ENCODE results near the gene UQCC3.

DNA sequence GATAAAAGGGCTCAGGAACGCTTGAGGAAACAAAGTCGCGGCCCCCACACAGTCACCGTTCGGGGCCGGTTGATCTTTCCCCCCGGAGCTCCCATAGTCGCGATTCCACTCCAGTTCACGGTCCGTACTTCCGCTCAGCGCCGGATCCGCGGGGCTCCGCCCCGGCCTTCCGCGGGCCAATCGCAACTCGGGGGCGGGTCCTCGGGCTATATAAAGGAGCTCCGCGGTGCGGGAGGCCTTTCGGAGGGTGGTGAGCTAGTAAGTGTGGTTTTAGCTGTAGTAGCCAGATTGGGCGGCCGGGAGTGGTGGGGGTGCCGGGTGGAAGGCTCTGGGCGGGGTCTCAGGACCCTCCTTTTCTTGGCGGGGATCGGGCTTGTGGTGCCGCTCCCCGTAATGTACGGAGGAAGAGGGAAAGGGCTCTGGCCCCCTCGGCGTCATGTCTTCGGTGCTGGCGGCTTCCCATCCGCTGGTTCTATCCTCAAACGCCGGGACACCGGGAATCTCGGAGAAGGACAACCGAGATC is 6.3 kb upstream of the UQCC3 start, which contains the start of the genes C11orf98 and CSKMT:
- TF ChIP-seq, protein P1, sequence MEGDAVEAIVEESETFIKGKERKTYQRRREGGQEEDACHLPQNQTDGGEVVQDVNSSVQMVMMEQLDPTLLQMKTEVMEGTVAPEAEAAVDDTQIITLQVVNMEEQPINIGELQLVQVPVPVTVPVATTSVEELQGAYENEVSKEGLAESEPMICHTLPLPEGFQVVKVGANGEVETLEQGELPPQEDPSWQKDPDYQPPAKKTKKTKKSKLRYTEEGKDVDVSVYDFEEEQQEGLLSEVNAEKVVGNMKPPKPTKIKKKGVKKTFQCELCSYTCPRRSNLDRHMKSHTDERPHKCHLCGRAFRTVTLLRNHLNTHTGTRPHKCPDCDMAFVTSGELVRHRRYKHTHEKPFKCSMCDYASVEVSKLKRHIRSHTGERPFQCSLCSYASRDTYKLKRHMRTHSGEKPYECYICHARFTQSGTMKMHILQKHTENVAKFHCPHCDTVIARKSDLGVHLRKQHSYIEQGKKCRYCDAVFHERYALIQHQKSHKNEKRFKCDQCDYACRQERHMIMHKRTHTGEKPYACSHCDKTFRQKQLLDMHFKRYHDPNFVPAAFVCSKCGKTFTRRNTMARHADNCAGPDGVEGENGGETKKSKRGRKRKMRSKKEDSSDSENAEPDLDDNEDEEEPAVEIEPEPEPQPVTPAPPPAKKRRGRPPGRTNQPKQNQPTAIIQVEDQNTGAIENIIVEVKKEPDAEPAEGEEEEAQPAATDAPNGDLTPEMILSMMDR (conservative IDR thresholded peaks at IDR 0.05 in 1 of 2, IDR thresholded peaks at IDR 0.05 in 1 of 2; ENCODE audit: low read depth in 1 of 2, low read length in 2 of 2), result no peak
- TF ChIP-seq EZH2 (IDR thresholded peaks at IDR 0.05; ENCODE audit: low read length, missing control alignments), result no peak
